SH-SY5Y (cell line): ENCODE results near the gene HSPB8.

Experiments
- GATA2 ChIP-seq: IDR thresholded peaks from 2 replicates; pipeline ENCODE4 v1.6.1; 2011; ENCODE audit warnings: mild to moderate bottlenecking, low read depth, low read length
- GATA3 ChIP-seq: IDR thresholded peaks from 2 replicates; pipeline ENCODE4 v1.6.1; 2011; ENCODE audit warnings: low read depth, mild to moderate bottlenecking, low read length, moderate library complexity

DNA sequence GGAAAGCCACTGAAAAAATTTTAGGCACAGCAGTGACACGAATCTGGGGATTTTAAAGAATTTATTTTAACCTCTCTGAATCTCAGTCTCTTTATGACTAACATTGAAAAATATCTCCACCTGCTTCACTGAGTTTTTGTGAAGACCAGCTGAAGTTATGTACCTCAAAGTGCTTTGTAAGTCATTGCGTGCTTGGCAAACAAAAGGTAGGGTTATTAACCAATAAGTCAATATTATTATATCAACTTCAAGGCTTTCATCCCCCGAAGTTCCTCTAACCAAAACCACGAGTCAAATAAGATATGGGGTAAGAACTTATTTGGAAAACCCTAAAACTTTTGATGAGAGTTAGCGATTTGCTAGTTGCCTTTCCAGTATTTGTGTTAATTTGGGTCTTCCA is 62.3 kb downstream of the HSPB8 start:
- TF ChIP-seq GATA2: no peak
- TF ChIP-seq GATA3: no peak
